Fibroblast of peridontal ligament (primary cell): ENCODE data around the gene TMEM62.
A peak's percentile ranks its signal among the peaks of the same experiment; 100 is the strongest.
"Not testable (repeated sequence)": the region's sequence is repeated elsewhere in the genome, so short reads cannot be mapped to it uniquely, and the experiment has no call there.

Experiments
- DNase-seq: peaks from one replicate; pipeline ENCODE4 v3.0.0-alpha.2; 2010; ENCODE audit errors: extremely low read depth

Gene TMEM62

GRCh38 chr15:43177147-43177546, 43.8 kb downstream of the TMEM62 start:
- not testable (repeated sequence) for DNase-seq

DNA sequence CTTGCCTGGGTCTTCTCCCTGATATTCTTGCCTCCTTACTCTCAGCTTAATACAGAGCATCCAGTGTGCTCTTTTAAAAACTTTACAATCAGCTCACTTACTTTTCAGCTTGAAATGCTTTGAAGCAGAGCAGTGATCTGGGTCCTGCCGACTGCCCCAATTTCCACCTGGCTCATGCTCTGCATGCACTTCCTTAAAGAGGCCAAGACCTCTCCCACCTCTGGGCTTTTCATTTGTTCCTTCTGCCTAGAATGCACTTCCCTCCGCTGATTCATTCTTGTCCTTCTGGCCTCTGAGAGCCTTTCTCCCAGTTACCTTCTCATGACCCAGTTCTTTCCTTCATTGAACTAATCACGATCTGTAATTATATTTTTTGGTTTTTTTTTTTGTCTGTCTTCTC, 49.9 kb downstream of the TMEM62 start:
- DNase-seq: no peak

- DNase-seq: no peak
Measured at GRCh38 chr15:43184407-43185124, 51.2 kb downstream of the TMEM62 start.

DNA sequence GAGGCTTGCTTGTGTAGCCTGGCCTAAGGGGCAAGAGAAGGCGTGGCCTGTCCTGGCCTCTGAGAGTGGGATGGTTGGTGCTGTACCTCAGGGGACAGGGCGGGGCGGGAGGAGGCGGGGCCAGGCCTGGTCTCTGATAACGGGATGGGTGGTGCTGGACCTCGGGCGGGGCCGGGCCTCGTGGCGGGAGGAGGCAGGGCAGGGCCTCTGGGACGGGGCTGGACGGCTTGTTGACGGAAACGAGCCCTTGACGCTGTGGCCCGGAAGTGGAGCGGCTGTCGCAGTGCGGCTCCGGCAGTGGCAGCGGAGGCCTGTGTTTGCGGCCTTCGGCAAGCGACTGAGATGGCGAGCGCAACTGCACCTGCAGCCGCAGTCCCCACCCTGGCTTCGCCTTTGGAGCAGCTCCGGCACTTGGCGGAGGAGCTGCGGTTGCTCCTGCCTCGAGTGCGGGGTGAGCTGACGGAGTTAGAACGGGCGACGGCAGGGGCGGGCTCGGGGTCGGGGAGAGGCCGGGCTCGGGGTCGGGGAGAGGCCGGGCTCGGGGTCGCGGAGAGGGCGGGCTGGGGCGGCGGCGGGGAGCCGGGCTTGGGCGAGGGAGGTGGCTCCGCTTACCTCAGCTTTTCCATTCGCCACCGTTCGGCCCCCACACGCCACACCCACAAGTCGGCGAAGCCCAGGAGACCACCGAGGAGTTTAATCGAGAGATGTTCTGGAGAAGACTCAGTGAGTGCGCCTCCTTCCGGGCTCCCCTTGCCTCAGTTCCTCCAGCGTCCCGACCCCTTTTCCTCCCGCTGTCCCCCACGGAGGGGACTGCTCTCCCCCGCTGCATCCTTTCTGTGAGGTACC, 52.0 kb downstream of the TMEM62 start, which contains the start of gene CCNDBP1:
Gene CCNDBP1, plus strand, starts transcription at position 247 of the 846 bp plus-strand sequence. Its CDS starts 96 bp downstream, at position 343.
- peak; percentile 56 for DNase-seq

DNA sequence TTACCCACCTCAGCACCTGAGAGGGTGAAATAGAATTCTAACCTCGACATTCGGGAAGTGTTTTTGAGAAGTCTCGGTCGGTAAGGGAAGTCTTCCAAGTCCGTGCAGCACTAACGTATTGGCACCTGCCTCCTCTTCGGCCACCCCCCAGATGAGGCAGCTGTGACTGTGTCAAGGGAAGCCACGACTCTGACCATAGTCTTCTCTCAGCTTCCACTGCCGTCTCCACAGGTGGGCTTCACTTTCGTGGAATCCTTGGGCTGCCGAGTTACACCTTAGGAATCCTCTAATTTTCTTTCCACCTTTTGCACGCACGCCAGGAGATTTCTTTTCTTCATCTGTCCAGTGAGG, 52.6 kb downstream of the TMEM62 start:
- DNase-seq: no peak

GRCh38 chr15:43187544-43188155, 54.3 kb downstream of the TMEM62 start:
- DNase-seq: peak; percentile 78

GRCh38 chr15:43189296-43189695, 55.9 kb downstream of the TMEM62 start:
- DNase-seq: no peak

DNA sequence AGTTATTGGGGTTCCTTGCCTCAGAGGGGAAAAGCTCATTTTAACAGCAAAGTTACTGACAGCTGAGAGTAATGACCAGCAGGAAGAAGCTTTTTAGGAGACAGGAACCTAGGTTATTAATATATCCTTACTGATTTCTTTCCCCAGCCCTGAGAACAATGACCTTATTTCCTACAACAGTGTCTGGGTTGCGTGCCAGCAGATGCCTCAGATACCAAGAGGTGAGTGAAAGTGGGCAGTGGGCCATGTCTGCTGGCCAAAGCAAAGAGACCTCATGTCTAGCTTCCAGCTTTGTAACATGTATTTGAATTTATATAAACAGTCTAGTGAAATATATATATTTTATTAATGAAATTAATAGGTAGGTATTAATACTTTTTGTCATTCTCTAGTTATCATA, 56.8 kb downstream of the TMEM62 start:
- no peak for DNase-seq

DNA sequence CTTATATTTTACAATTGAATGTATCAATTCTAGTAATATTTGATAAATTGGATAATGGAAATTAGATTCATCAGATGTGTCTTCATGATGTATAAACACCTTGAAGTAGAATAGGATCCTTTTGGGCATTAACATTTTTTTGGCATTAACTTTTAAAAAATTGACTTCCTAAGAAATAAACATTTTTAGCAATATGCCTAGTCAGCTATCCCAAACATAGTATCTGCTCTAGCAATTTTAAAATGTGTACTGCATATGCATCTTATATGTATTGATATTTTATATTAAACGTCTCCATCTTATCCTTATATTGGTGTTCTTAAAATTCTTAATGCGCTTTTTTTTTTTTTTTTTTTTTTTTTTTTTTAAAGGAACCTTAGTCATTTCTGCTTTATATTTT, 60.3 kb downstream of the TMEM62 start:
- DNase-seq: no peak

GRCh38 chr15:43194795-43195194, 61.4 kb downstream of the TMEM62 start:
- no peak for DNase-seq

DNA sequence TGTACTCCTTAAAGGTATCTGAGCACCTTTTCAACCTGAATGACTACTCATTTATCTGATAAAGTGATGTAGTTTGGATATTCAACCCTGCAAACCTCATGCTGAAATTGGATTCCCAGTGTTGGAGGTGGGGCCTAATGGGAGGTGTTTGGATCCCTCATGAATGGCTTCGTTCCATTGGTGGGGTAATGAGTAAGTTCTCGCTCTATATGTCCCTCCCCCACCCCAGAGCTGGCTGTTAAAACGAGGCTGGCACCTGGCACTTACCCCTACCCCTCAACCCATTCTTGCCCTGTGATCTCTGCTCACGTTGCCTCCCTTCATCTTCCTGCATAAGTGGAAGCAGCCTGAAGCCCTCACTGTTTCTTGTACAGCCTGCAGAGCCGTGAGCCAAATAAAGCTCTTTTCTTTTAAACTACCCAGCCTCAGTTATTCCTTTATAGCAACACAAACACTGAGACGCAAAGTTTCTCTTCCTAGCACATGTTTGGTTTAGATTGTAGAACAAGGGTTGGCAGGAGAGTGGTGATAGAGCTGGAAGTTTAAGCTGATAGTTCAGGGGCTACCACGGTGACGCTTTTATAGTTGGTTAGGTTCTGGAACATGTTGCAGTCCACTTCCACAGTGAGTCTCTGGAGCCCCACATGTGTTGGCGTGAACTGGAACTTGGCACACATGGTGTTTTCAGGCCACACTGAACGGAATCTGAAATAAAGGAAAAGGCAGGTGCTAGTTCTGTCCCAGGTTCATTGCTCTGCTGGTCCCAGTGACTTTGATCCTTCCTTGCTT, 63.6 kb downstream of the TMEM62 start:
- no peak for DNase-seq

- DNase-seq: not testable (repeated sequence)
Measured at GRCh38 chr15:43197773-43198172, 64.4 kb downstream of the TMEM62 start.

GRCh38 chr15:43198556-43198955, 65.2 kb downstream of the TMEM62 start:
- not testable (repeated sequence) for DNase-seq

- no peak for DNase-seq
Measured at GRCh38 chr15:43198992-43199391, 65.6 kb downstream of the TMEM62 start.

DNA sequence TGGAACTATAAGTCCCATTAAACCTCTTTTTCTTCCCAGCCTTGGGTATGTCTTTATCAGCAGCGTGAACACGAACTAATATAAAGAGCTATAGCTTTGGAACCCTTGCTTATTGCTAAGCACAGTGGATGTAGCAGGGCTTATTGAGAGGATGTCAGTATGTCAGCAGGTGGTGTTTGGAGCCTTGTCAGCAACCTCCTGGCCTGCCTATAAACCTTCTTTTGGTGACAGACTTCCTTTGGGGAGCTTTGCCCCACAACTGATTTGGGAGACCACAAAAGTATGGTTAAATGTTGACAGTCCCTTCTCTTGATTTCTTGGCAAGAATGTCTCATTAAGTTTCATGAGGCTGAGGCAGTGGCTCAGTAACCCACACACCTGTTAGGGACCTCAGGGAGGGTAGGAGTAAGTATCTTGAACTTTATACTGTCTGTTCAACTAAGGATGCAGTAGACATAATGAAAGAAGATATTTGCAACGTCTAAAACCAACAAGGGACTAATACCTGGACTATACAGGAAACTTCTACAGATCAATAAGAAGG, 66.6 kb downstream of the TMEM62 start:
- DNase-seq: no peak

DNA sequence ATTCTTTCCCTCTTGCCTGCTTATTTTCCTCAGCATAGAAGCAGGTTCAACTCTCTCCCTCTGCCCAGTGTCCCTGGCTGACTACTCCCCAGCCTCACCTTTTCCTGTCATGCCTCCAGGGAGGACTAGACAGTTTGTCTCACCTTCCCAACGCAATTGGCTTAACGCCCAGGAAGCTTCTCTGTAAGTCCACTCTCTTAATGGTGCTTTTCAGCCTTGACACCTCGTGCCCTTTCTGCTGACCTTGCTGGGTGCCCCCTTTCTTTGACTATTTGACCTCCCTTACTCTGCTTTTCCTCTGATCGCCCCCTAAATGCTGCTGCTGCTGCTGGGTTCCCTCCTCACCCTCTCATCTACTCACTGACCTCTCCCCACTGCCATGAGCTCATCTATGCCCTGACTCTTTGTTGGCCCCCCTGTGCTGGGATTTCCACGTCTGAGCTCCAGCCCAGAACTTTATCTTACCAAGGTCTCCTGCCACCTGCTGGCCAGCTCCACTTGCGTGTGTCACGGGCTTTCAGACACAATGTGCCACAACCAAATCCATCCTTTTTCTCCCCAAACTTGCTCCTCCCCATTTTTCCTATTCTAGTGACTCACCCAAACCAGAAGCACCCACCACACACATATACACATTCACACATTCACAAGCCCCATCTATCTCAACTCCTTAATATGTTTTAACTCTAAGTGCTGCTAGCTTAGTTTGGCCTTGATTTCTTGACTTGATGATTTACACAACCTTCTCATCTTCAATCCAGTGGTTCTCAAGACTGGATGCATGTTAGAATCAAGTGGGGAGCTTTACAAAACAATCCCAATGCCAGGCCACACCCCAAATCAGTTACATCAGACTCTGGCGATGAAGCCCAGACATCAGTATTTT, 70.9 kb downstream of the TMEM62 start:
- DNase-seq: peak; percentile 59

GRCh38 chr15:43206054-43206453, 72.7 kb downstream of the TMEM62 start:
- DNase-seq: no peak

DNA sequence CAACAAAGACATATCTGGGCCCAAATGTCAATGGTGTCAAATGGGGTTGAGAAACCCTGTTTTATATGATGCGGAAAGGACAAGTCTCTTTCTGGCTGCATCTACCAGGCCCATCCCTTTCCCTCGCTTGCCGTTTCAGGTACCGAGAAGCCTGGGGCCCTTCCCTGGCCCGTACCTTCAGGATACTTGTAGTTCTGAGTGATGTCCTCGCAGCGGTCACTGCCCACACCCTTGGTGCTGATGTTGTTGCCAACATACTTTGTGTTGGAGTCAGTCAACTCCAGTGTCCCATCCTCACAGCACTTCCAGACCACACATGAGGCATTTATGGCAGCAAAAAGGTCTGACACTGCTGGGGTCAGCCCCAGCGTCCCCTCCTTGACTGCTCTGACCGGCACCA, 73.6 kb downstream of the TMEM62 start:
- no peak for DNase-seq

GRCh38 chr15:43208052-43209002, 74.9 kb downstream of the TMEM62 start:
- no peak for DNase-seq
